ENCODE data around the gene GALNT10.

GRCh38 chr5:154303133-154303532 lies 112.6 kb downstream of the GALNT10 start:
- TF ChIP-seq CTCF (IDR thresholded peaks at IDR 0.05; ENCODE audit: borderline replicate concordance, extremely low read depth, low read length, poor library complexity, severe bottlenecking): no peak
- no peak for TF ChIP-seq EZH2 (IDR thresholded peaks at IDR 0.05; ENCODE audit: borderline replicate concordance, low read depth, low read length, severe bottlenecking)
